ENCODE results near the gene AKR1A1. TPM values are rescaled to one million over a fixed set of nuclear protein-coding genes. Genes with fewer than 3 reads are reported as not detected.
"Not testable (repeated sequence)": the region's sequence is repeated elsewhere in the genome, so short reads cannot be mapped to it uniquely, and the experiment has no call there.

The AKR1A1 gene
- total RNA-seq, 1 donor from 2014 or later = 218 TPM

GRCh38 chr1:45512641-45513054, 38.0 kb upstream of the AKR1A1 start:
- Mint-ChIP-seq H3K9me3 (no peaks in the 10 kb centered on the region), H3K27ac (no peak overlapping the region), H3K27me3 (no peaks in the 10 kb centered on the region), H3K4me1 (peaks cover 5% of the 10 kb centered on the region), H3K4me3 (no peak overlapping the region), H3K36me3 (ENCODE audit: low read depth) (peaks cover 92% of the 10 kb centered on the region)
- CTCF ChIA-PET = interaction anchor here (0.6 to 3.8 kb wide), 23 partner anchors 9 to 784 kb away, joined by 3 to 186 read pairs (median 4); partner anchors contain the start of genes AKR1A1, CCDC163, MMACHC and PRDX1
- peak; percentile 80 for ATAC-seq (ENCODE audit: low read depth)
- peak; percentile 18 for TF ChIP-seq CTCF (IDR thresholded peaks at IDR 0.05)
- DNase-seq = no peak
- intact Hi-C loops (cut with micrococcal nuclease) = loop anchor here (1.0 kb wide), 1 partner anchor 58 kb away; no protein-coding TSS in a partner anchor
- POLR2A ChIA-PET = interaction anchor here (0.6 to 3.1 kb wide), 13 partner anchors 9 to 712 kb away, joined by 3 to 28 read pairs (median 5); partner anchors contain the start of genes AKR1A1, CCDC163, MMACHC and PRDX1

- POLR2A ChIA-PET = interaction anchor here (0.9 to 3.1 kb wide), 8 partner anchors 8 to 210 kb away, joined by 3 to 28 read pairs (median 6); partner anchors contain the start of genes AKR1A1, CCDC163, MMACHC and PRDX1
- intact Hi-C loops (cut with micrococcal nuclease) = not testable (repeated sequence)
These were observed 36.9 kb upstream of the AKR1A1 start for GRCh38 chr1:45513532-45514260.

GRCh38 chr1:45516036-45516435, 34.6 kb upstream of the AKR1A1 start:
- Mint-ChIP-seq H3K4me1 (peaks cover 27% of the 10 kb centered on the region), H3K9me3 (no peaks in the 10 kb centered on the region), H3K4me3 (no peak overlapping the region), H3K27ac (peak overlapping the region; percentile 6), H3K36me3 (ENCODE audit: low read depth) (peaks cover 71% of the 10 kb centered on the region), H3K27me3 (no peaks in the 10 kb centered on the region)
- ChIA-PET POLR2A (interaction anchor here (0.6 to 0.9 kb wide), 3 partner anchors 28 to 777 kb away, joined by 3 to 8 read pairs (median 3); no protein-coding TSS in a partner anchor), CTCF (interaction anchor here (5.0 kb wide), 1 partner anchor 54 kb away, joined by 24 read pairs; no protein-coding TSS in a partner anchor)
- no peak for ATAC-seq (ENCODE audit: low read depth)
- intact Hi-C loops (cut with micrococcal nuclease) = no loop called here
- TF ChIP-seq CTCF (IDR thresholded peaks at IDR 0.05) = no peak
- DNase-seq = no peak

More at GRCh38 chr1:45513532-45514260, 36.9 kb upstream of the AKR1A1 start:
- not testable (repeated sequence) for H3K27ac Mint-ChIP-seq; H3K4me3 Mint-ChIP-seq; H3K4me1 Mint-ChIP-seq; H3K27me3 Mint-ChIP-seq; DNase-seq; H3K9me3 Mint-ChIP-seq; ATAC-seq (ENCODE audit: low read depth)
- H3K36me3 Mint-ChIP-seq (ENCODE audit: low read depth) = peaks cover 88% of the 10 kb centered on the region
- CTCF ChIA-PET = interaction anchor here (1.1 to 3.8 kb wide), 9 partner anchors 8 to 144 kb away, joined by 3 to 186 read pairs (median 10); partner anchors contain the start of genes CCDC163, MMACHC and PRDX1

GRCh38 chr1:45516465-45516864, 34.2 kb upstream of the AKR1A1 start:
- DNase-seq (no peak), ATAC-seq (ENCODE audit: low read depth) (no peak)
- intact Hi-C loops (cut with micrococcal nuclease) = no loop called here
- CTCF ChIA-PET = interaction anchor here (5.0 kb wide), 1 partner anchor 53 kb away, joined by 24 read pairs; no protein-coding TSS in a partner anchor
- peaks cover 29% of the 10 kb centered on the region for H3K4me1 Mint-ChIP-seq
- H3K27me3 Mint-ChIP-seq = no peaks in the 10 kb centered on the region
- POLR2A ChIA-PET = interaction anchor here (0.6 to 0.9 kb wide), 4 partner anchors 28 to 778 kb away, joined by 3 to 8 read pairs (median 5); no protein-coding TSS in a partner anchor
- no peak for TF ChIP-seq CTCF (IDR thresholded peaks at IDR 0.05)
- H3K27ac Mint-ChIP-seq = peak overlapping the region; percentile 46
- no peak overlapping the region for H3K4me3 Mint-ChIP-seq
- H3K36me3 Mint-ChIP-seq (ENCODE audit: low read depth) = peaks cover 71% of the 10 kb centered on the region
- no peaks in the 10 kb centered on the region for H3K9me3 Mint-ChIP-seq

DNA sequence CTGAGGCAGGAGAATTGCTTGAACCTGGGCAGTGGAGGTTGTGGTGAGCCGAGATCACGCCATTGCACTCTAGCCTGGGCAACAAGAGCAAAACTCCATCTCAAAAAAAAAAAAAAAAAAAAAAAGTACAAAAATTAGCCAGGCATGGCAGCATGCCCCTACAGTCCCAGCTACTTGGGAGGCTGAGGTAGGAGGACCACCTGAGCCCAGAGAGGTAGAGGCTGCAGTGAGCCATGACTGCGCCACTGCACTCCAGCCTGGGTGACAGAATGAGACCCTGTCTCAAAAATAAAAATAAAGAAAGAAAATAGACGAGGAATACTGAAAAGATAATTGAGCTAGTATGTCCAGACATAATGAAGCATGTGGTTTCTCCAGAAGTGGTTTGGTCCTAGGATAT, 32.3 kb upstream of the AKR1A1 start:
- peaks cover 44% of the 10 kb centered on the region for H3K4me1 Mint-ChIP-seq
- ChIA-PET CTCF (interaction anchor here (1.3 to 5.0 kb wide), 2 partner anchors 32 to 51 kb away, joined by 3 to 24 read pairs; partner anchors contain the start of gene AKR1A1), POLR2A (interaction anchor here (0.6 to 8.4 kb wide), 10 partner anchors 18 to 168 kb away, joined by 3 to 457 read pairs (median 5); partner anchors contain the start of genes AKR1A1, CCDC163, GPBP1L1 and MMACHC)

More for the DNA sequence above, 32.3 kb upstream of the AKR1A1 start:
- DNase-seq; intact Hi-C loops (cut with micrococcal nuclease); H3K27me3 Mint-ChIP-seq; H3K4me3 Mint-ChIP-seq; H3K9me3 Mint-ChIP-seq; ATAC-seq (ENCODE audit: low read depth): not testable (repeated sequence)
- Mint-ChIP-seq H3K27ac (peak overlapping the region; percentile 36), H3K36me3 (ENCODE audit: low read depth) (peaks cover 64% of the 10 kb centered on the region)

Measured in activated B cell treated with CpG ODN at 0.5 μM for 24 hours (primary cell).